HG02798 (cell line): ENCODE results near the gene TEK.
"Not testable (repeated sequence)": the region's sequence is repeated elsewhere in the genome, so short reads cannot be mapped to it uniquely, and the experiment has no call there.

Experiments
- ATAC-seq: cut with Tn5 transposase; IDR thresholded peaks from one replicate; pipeline ENCODE4 v1.9.1; 2021; ENCODE audit warnings: mild to moderate bottlenecking; ENCODE audit not compliant: unreplicated experiment, poor library complexity

Gene TEK

GRCh38 chr9:27209034-27209433, 100.0 kb downstream of the TEK start:
- no peak for ATAC-seq

DNA sequence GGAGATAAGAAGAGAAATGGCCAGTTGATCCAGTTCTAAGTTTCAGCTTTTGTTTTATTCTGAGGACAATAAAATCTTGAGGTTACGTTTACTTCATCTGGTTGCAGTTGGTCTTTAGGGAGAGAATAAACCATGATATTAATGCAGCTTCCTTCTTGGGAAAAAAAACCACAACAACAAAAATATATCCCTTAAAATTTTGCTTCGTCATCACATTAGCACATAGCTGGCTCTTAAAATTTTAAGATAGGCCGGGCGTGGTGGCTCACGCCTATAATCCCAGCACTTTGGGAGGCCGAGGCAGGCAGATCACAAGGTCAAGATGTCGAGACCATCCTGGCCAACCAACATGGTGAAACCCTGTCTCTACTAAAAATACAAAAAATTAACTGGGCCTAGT, 101.6 kb downstream of the TEK start:
- no peak for ATAC-seq

- no peak for ATAC-seq
Measured at GRCh38 chr9:27212191-27212590, 103.2 kb downstream of the TEK start.

DNA sequence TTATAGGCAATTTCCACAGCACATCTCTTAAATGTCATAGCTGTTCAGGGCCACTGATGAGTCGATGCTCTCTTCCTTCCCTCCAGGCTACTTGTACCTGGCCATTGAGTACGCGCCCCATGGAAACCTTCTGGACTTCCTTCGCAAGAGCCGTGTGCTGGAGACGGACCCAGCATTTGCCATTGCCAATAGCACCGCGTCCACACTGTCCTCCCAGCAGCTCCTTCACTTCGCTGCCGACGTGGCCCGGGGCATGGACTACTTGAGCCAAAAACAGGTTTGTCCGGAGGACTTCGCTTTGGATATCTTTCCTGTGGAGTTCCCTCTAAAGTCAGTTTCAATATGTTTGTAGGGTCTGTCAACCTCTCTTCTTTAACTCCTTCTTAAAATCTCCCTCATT, 103.6 kb downstream of the TEK start:
- ATAC-seq: no peak

DNA sequence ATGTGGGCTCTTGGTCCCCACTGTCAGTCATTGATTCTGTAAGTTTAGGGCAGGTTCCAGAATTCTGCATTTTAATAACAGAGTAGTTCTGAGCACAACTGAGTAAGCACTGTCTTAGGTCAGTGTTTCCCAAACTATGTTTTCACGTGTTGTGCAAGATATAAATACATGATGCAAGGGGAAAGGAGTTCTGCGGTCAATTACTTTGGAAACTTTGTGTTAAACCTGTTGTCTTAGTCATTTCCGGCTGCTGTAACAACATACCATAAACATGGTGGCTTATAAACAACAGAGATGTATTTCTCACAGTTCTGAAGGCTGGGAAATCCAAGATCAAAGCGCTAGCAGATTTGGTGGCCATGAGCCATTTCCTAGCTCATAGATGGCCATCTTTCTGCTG, 118.2 kb downstream of the TEK start:
- no peak for ATAC-seq

GRCh38 chr9:27239648-27240047, 130.6 kb downstream of the TEK start:
- not testable (repeated sequence) for ATAC-seq

GRCh38 chr9:27247756-27248155, 138.7 kb downstream of the TEK start:
- ATAC-seq: peak; percentile 82

DNA sequence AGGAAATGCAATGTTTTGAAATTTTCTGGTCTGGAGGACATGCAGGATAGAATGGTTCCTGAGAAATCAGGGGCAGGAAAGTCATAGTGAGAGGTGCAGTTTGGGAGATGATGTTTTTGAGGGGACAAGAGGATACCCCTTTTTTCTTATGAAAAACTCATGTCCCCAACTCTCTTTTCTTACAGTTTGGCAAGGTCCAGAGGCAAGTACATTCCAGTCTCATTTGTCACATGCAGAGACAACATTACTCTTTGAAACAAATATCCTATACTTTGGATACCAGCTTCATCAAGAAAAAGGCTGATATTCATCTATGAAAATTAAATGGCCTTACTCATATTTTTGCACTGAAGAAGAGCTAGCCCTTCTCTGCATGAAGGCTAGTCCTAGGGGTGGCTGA, 139.7 kb downstream of the TEK start:
- ATAC-seq: no peak

DNA sequence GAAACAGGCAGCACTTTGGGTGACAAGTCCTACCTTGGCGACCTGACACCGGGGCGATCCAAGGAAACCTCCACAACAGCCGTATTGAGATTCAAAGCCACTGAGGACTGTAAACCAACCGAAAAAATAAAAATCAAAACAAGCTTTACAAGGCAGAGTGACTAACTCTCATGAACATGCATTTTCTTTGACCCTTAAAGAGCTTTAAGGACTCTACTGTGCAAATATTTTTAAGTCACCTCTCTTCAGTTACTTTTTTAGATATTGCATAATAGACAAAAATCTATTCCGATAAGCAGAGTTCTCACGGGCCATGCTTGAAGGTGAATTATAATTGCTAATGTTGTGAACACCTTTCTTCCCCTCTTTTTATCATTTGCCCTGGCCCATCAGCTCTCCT, 149.6 kb downstream of the TEK start:
- ATAC-seq: no peak

- ATAC-seq: no peak
Measured at GRCh38 chr9:27260789-27261516, 151.9 kb downstream of the TEK start.

- ATAC-seq: no peak
Measured at GRCh38 chr9:27261517-27262211, 152.6 kb downstream of the TEK start.

GRCh38 chr9:27272103-27272502, 163.1 kb downstream of the TEK start:
- ATAC-seq: no peak

- no peak for ATAC-seq
Measured at GRCh38 chr9:27273186-27273585, 164.2 kb downstream of the TEK start.

DNA sequence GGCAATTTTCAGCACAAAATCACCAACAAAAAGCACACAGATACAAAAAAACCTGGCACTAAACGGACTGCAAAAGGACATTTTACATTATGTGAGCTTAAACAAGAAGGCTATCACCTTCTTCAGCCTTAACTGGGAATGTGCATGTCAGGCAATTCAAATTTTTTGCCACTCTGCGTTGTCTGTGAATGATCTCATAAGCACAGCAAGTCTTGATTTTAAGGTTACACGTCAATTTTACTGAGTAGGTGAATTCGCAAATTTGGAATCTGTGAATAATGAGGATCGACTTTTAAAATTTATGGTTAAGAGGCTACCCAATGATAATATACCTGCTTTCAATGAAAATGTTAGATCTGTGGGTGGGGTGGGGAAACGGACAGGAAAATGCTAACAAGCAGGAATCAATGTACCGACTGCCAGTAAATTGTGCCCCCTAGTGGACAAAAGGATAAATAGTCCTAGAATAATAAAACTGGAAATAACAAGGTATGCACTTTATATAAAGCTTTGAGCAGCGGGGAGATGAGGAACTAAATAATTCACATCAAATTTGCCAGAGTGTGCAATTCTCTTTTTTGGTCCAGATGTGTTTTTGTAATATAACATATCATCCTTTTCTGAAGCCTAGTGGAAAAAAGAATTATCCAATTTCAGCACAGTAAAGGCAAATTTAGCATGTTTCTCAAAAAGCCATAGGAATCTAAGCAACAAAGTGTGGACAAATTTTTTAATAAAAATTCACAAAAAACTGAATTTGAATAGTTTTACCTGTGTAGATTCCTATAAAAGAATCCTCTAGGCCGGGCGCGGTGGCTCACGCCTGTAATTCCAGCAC, 167.4 kb downstream of the TEK start:
- peak; percentile 68 for ATAC-seq

- no peak for ATAC-seq
Measured at GRCh38 chr9:27278374-27278773, 169.3 kb downstream of the TEK start.

GRCh38 chr9:27279611-27280010, 170.6 kb downstream of the TEK start:
- ATAC-seq: no peak
